HG02981 (cell line): Measurements from ENCODE around the gene KSR1.
"Not testable (repeated sequence)": the region's sequence is repeated elsewhere in the genome, so short reads cannot be mapped to it uniquely, and the experiment has no call there.

Source experiments
- ATAC-seq: cut with Tn5 transposase; IDR thresholded peaks from one replicate; pipeline ENCODE4 v1.9.1; 2021; ENCODE audit warnings: mild to moderate bottlenecking, moderate library complexity; ENCODE audit not compliant: unreplicated experiment

The KSR1 gene

DNA sequence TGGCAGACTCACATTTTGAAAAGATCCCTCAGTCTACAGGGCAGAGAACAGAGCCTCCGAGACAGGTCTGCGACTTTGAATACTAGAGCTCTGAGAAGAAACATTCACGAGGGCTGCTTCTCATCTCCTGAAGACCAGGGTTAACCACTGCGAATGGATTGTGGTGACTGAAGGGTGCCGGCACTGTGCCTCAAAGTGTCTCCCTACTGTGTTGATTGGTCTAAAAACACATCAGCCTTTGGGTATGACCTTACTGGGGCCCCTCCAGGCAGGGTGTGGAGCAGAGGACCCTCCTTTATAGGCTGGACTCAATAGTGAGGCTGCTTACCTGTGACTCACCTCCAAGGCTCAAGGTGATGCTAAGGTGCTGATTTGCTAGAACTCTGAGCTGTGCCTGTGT lies 172.1 kb downstream of the KSR1 start:
- no peak for ATAC-seq

GRCh38 chr17:27629260-27629659 lies 173.0 kb downstream of the KSR1 start:
- not testable (repeated sequence) for ATAC-seq

DNA sequence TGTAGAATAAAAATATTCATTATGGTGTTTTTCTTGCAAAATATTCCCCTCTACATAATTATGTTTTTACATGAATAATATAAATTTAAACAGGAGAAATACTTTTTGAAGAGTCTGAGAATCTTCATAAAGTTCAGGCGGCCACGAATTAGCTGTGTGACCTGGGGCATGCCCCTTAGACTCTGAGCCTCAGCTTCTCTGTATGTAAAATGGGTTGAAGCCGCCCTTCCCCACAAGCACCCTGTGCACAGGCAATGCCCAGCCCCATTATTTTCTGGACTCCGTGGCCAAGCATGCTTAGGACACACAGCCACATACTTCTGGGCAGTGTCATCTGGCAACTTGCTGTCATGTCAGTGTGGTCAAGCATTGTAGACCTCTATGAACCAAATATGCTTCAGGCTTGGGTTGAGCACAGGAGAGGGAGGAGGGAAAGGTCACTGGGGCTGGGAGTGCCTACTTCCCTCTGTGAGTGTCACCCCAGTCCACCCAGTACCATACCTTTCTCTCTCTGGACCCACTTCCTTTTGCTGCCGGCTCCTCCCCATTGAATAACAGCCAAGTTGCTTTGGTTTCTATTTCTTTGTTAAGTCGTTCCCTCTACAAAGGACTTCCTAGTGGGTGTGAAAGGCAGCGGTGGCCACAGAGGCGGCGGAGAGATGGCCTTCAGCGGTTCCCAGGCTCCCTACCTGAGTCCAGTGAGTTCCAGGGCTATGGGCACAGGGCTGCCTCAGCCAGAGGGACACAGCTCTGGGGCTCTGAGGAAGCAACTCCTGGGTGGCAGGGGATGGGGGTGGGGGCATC lies 174.6 kb downstream of the KSR1 start, which contains the start of gene LGALS9:
Gene LGALS9 (plus strand): TSS at position 582 of the 804 bp plus-strand sequence. CDS start 78 bp downstream, at position 660.
- ATAC-seq = peak; percentile 65

DNA sequence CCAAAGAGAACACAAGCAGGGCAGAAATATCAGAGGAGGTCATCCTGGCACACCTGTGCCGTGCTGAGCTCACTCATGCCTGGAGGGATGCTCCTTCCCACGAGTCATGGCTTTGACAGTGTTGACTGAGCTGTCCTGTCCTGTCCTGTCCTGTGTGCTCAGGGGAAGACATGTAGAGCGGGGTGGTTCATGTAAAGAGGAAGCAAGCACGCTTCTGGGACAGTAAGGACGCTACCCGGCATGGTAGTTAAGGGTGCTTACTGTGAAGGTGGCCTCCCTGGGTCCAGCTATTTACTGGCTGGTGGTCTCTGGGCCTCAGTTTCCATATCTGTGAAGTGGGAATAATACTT lies 175.1 kb downstream of the KSR1 start:
- ATAC-seq = peak; percentile 30

DNA sequence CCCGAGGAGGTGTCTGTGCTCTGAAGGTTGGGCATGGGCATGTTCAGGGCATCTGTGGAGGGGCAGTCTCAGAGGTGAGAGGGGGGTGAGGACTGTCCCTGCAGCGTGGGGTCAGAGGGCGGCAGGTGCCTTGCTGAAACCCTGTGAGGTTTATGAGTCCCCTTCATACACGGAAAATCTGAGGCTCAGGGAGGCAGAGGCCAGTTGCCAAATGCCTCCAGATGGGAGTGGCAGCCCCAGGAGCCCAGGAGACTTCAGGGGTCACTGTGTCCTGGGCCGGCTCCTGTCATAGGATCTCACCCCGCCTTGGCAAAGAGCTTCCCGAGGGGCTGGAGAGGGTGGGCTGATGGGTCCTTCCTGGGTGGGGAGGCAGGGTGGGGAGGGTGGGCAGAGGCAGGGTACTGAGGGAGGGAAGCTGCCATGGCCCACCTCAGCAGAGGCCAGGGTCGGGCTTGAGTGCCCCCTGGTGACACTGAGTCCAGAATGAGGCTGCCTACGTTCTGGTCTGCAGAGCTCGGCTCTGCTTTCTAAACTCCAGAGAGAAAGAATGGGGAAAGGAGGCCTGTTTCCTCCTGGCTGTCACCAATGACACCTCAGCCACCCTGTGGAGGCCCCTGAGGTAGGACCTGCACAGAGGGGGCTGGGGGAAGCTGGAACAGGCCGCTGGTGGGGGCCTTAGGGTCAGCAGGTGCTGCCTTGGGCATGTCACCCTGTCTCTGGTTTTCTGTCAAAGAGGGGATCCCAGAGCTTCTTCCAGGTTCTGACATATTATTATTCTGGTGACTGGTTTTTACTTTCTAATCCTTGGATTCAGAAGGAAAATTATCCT lies 175.9 kb downstream of the KSR1 start:
- peak; percentile 1 for ATAC-seq

- not testable (repeated sequence) for ATAC-seq
These were observed 176.5 kb downstream of the KSR1 start for GRCh38 chr17:27632766-27633165.

DNA sequence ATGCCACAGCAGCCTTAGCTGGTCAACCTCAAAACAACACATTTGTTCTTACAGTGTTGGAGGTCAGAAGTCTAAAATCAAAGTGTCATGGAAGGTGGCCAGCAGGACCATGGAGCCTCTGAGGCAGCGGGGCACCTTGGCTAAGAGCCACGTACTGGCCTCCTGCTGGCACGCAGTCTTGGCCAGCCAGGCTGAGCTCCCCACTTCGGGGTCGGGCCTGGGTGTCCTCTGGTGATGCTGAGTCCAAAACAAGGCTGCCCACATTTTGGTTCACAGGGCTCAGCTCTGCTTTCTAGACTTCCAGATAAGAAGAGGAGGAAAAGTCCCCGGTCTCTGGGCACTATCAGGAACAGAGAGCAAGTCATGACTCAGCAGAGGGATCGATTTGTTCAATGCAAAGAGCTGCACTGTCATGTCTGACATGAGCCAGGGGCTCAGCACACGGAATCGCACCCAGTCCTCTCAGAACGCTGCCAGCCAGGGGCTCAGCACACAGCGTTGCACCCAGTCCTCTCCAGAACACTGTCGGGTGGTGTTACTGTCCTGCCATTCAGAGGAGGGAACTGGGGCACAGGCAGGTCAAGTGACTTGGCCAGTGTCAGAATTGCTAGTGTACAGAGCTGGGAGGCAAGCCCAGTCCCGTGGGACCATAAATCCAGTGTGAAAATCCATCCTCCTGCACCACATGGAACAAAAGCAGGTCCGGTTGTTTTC lies 177.2 kb downstream of the KSR1 start:
- ATAC-seq = no peak

DNA sequence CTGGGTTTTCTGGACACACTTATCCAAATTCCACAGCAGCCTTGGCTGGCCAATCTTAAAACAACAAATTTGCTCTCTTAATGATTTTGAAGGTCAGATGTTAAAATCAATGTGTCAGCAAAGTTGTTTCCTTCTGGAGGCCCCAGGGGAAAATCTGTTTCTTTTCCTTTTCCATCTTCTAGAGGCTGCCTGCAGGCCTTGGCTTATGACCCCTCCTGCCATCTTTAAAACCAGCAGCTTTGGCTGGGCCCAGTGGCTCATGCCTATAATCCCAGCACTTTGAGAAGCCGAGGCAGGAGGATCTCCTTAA lies 177.7 kb downstream of the KSR1 start:
- ATAC-seq = no peak

DNA sequence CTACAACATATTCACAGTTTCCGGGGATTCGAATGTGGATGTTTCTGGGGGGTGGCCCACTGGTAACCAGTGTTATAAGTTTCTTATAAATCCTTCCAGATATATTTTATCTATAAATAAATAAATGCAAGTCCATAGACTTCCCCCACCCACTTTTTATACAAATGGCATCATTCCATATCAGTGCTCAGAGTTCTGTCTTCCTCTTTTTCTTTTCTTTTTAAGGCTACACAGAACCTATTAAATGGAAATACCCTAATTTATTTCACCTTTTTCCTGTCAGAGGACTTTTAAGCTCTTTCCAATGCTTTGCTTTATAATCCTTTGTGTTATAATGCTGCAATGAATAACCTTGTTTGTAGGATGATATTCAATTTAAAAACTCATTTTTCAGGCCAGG lies 178.5 kb downstream of the KSR1 start:
- no peak for ATAC-seq

DNA sequence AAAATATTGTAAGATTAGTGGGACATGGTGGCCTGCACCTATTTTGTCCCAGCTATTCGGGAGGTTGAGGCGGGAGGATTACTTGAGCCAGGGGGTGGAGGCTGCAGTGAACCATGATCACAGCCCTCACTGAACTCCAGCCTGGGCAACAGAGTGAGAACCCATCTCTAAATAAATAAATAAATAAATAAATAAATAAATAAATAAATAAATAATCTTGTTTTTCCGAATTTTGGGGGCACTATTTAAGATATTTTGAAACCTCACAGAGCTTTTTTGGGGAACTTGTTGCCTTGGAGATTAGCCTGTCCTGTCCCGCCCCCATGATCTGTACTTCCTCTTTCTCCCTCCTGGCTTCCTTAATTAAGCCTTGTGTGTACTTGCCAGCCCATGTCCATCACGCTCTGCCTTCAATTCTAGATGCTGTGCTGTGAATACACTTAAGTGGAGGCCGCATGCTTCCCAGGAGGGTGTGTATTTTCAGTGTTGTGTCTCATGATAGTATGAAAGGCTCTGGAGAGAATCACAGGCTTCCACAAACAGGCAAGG lies 179.1 kb downstream of the KSR1 start:
- no peak for ATAC-seq

DNA sequence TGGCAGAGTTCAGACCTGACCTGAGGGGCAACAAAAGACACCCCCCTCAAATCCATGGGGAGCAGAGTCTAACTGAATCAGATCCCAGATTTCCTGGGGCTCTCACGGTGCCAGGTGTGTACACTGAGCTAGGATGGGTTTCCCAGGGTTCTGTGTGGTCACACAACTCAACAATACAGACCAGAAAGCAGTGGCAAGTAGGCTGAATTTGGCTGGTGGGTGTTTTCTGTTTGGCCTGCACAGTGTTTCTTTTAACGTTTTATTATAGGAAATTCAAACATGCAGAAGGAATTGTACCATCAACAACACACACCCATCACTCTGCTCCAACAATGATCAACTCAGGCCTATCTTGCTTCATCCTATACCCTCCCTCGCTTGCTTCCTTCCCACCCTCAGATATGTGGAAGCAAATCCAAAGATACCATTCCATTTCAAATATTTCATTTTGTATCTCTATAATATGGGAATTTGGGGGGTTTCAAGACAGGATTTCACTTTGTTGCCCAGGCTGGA lies 179.8 kb downstream of the KSR1 start:
- ATAC-seq = not testable (repeated sequence)

DNA sequence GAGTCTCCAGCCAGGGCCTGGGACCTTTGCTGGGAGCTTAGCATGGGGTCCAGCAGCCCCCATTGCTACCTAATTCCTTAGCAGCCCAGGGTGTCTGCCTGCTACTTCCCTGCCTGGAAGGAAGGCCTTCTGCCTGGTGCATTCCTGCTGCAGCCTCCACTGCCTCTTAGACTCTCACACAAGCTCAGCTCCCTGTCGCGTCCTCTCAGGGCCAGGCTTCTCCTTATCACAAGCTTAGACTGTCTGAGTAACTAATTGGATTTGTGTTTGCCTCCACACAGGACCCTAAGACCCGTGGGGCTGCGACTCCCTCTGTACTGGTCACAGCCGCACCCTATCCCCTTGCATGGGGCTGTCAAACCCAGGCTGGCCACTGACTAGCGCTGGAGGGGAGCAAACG lies 181.6 kb downstream of the KSR1 start:
- ATAC-seq = not testable (repeated sequence)

DNA sequence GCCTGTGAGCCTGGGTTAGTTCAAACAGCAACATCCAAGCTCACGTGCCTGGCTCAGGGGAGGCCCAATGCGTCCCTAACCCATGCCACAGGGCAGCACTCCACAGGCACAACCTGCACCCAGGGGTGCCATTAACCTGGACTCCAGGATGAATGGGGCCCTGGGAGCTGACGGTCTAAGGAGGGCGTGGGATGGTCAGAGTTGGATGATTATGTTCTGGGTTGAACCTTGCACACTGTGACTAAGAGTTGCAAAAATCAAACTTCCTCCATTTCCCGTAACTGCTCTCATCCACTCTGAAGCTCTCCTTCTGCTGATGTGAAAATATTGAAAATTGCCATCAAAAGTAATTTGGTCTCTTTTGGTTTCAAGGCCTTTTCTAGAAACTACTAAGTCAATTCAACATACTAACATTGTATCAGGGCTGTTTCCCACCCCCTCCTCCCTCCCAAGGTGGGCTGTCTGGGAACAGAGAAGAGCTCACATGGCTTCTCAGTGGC lies 182.2 kb downstream of the KSR1 start:
- not testable (repeated sequence) for ATAC-seq

DNA sequence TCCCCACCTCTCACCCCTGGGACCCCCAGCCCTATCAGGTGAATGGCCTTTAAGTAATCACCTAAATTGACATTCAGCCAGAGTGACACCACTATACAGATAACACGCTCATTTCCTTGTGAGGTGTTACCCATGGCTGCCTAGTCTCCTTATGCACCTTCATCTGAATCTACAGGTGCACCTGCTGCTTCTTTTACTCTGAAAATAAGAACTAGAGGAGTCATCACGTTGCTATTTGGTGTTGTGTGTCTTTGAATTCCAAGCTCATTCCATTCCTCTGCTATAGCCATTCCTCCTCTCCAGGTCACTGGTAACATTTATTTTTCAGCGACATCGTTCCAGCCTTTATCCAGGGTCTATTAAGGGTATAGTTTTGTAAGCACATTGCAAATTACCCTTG lies 184.5 kb downstream of the KSR1 start:
- no peak for ATAC-seq

DNA sequence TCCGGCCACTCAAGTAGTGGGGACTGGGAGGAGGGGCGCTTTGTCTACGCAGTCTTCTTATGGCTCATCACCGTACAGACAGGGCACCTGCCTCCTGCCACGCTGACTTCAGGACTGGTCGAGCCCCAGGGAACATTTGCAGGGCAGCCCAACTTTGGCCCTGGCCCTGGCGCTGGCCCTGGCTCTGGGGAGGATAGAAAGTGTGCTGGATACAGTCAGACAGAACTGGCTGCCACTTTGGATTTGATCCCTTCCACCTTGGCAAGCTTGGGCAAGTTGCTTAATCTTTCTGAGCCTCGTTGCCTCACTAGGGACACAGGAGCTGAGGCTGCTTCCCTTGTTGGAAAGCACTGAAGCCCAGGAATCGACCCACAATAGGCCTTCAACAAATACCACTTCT lies 188.3 kb downstream of the KSR1 start:
- no peak for ATAC-seq

DNA sequence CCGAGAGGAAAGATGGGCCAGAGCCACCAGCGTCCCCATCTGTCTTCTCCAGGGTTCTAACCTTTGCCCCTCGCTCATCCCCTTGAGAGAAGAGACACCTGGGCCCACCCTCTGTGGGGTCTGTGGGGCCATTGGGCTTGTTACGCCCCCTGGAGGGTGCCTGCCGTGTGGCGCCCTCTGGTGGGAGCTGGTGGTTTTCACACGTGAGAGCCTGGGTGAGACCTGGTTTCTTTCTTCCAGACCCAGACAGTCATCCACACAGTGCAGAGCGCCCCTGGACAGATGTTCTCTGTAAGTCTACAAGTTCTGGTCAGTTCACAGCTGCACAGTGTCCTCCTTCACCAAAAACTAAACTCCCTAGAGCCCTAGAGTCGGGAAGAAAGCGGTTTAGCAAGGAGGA lies 189.4 kb downstream of the KSR1 start:
- ATAC-seq = not testable (repeated sequence)

DNA sequence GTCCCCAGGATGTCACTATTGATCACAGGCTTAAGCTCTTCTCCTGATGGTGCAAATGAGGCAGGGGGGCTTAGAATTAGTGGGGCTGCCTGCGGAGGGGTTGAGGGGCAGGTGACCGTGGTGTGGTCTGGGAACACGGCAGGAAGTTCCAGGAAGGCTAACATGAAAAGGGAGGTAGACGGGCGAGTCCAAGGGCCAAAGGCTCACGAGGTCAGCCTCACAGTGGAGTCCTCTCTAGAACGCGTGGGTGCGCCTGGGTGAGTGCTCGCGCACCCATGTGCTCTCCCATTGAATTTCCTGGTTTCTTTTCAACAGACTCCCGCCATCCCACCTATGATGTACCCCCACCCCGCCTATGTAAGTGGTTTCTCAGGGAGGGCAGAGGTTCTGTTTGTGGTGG lies 190.0 kb downstream of the KSR1 start:
- no peak for ATAC-seq

DNA sequence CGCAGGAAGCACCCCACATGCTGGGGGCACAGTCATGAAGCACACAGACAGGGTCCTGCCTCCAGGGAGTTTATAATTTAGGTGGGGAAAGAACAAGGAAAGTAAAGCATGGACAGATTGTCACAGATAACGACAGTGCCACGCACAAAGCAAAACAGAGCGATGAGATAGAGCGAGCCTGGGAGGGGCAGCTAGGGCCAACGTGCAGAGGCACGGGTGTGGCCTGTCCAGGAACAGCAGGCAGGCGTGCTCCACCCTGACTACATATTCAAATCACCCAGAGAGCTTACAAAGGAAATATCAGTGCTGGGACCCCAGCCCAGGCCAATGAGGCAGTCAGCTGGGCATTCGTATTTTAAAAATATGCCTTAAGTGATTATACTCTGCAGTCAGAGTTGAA lies 191.5 kb downstream of the KSR1 start:
- ATAC-seq = no peak

DNA sequence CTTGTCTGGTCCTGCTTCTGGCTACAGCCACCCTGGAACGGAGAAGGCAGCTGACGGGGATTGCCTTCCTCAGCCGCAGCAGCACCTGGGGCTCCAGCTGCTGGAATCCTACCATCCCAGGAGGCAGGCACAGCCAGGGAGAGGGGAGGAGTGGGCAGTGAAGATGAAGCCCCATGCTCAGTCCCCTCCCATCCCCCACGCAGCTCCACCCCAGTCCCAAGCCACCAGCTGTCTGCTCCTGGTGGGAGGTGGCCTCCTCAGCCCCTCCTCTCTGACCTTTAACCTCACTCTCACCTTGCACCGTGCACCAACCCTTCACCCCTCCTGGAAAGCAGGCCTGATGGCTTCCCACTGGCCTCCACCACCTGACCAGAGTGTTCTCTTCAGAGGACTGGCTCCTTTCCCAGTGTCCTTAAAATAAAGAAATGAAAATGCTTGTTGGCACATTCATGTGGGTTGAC lies 192.9 kb downstream of the KSR1 start:
- ATAC-seq = not testable (repeated sequence)

DNA sequence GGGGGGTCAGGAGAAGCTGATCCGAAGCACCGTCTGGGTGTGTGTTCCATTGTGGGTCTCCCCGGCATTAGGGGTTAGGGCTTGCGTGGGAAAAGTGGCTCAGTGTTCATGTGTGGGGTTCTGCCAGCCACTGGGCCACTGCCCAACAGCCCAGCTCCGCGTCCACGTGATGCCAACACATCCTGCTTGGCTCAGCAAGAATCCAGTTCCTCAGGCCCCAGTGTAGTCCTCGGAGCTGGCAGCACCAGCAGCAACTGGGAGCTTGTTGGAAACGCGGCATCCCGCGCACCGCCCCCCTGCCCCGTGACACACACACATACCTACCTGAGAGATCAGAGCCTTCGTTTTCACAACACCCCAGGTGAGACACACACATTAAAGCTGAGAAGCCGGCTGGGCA lies 193.7 kb downstream of the KSR1 start:
- no peak for ATAC-seq

GRCh38 chr17:27650836-27651235 lies 194.6 kb downstream of the KSR1 start:
- ATAC-seq = no peak
